IMR-90 (cell line): ENCODE results near the gene SREBF2.

ENCODE experiments used
- CEBPB ChIP-seq: IDR thresholded peaks from 2 replicates; pipeline ENCODE4 v1.6.1; 2012; ENCODE audit warnings: low read depth, low read length, improper control_type of control experiment
- CTCF ChIP-seq: conservative IDR thresholded peaks from 2 replicates; pipeline ENCODE4 v1.5.1; 2012; ENCODE audit warnings: mild to moderate bottlenecking, low read depth, low read length, improper control_type of control experiment
- MAFK ChIP-seq: IDR thresholded peaks from 2 replicates; pipeline ENCODE4 v1.6.1; 2012; ENCODE audit warnings: low read depth, low read length, improper control_type of control experiment
- MXI1 ChIP-seq: IDR thresholded peaks from 2 replicates; pipeline ENCODE4 v1.6.1; 2012; ENCODE audit warnings: low read depth, mild to moderate bottlenecking, low read length, moderate library complexity, borderline replicate concordance
- POLR2A ChIP-seq: IDR thresholded peaks from 2 replicates; pipeline ENCODE4 v1.6.1; 2012; ENCODE audit warnings: mild to moderate bottlenecking, low read depth, low read length
- RAD21 ChIP-seq: IDR thresholded peaks from 2 replicates; pipeline ENCODE4 v1.6.1; 2012; ENCODE audit warnings: low read length, improper control_type of control experiment
- SMC3 ChIP-seq: fragments of 150-350 bp; IDR thresholded peaks from 2 replicates; pipeline ENCODE4 v1.6.1; 2016; ENCODE audit warnings: low read depth, mild to moderate bottlenecking, antibody characterized with exemption, low read length, moderate library complexity

DNA sequence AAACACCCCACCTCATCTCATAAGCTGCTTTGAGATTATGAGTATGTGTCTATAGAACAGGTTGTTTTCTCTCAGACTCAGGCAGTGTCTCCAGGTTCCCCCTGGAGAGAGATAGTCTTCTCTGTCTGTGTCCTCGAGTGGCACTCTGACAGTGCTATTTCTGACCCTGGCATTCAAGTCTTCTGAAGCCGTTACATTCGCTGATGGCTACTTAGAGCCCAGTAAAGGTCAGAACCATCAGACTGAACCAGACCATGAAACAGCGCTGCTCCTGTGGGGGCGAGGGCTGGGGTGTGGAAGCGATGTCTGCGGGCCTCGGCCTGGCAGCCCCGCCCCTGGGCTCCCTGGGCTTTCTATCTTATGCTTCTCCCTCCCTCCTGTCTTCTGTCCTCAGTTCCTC is 58.5 kb downstream of the SREBF2 start:
- TF ChIP-seq POLR2A (no peak), CEBPB (no peak), CTCF (no peak), MAFK (no peak), RAD21 (no peak), MXI1 (no peak), SMC3 (no peak)
